Bronchial epithelial cell (primary cell): ENCODE results near the gene SSX5. TPM values are rescaled to one million over a fixed set of nuclear protein-coding genes. Genes with fewer than 3 reads are reported as not detected.
A peak's percentile ranks its signal among the peaks of the same experiment; 100 is the strongest.
"Not testable (repeated sequence)": the region's sequence is repeated elsewhere in the genome, so short reads cannot be mapped to it uniquely, and the experiment has no call there.

Source experiments
- DNase-seq: peaks from one replicate; pipeline ENCODE4 v3.0.0-alpha.2; 2010; ENCODE audit warnings: low read depth
- FAIRE-seq: peaks from 2 replicates; lab custom pipeline; 2011; peaks lifted over from hg19 to GRCh38; lab: Jason Lieb, UNC
- H3K27me3 ChIP-seq: 2 replicates; pipeline ENCODE4 v1.5.1; 2011; ENCODE audit warnings: low read length; ENCODE audit not compliant: control insufficient read depth, insufficient read depth
- H3K36me3 ChIP-seq: 2 replicates; pipeline ENCODE4 v1.5.1; 2011; ENCODE audit warnings: low read length; ENCODE audit not compliant: control insufficient read depth, insufficient read depth
- H3K4me3 ChIP-seq: 2 replicates; pipeline ENCODE4 v1.5.1; 2011; ENCODE audit warnings: mild to moderate bottlenecking, low read depth, low read length, control low read depth
- total RNA-seq: library from RNA; depleted of rRNA; stranded (reverse); fragments of >200 nt; gene quantifications from 2 replicates; pipeline ENCODE4 v1.2.1, GENCODE V29; 2014
- TF ChIP-seq, protein P1 (sequence below): IDR thresholded peaks from 2 replicates; pipeline ENCODE4 v1.5.1; 2011; ENCODE audit warnings: mild to moderate bottlenecking, moderate library complexity, low read length, control low read depth, inconsistent platforms; ENCODE audit not compliant: insufficient read depth, severe bottlenecking

The SSX5 gene
- total RNA-seq, 1 donor from 2014 or later, result not detected

- H3K36me3 ChIP-seq, result no peaks in the 10 kb centered on the region
- H3K27me3 ChIP-seq, result no peaks in the 10 kb centered on the region
- TF ChIP-seq, protein P1, sequence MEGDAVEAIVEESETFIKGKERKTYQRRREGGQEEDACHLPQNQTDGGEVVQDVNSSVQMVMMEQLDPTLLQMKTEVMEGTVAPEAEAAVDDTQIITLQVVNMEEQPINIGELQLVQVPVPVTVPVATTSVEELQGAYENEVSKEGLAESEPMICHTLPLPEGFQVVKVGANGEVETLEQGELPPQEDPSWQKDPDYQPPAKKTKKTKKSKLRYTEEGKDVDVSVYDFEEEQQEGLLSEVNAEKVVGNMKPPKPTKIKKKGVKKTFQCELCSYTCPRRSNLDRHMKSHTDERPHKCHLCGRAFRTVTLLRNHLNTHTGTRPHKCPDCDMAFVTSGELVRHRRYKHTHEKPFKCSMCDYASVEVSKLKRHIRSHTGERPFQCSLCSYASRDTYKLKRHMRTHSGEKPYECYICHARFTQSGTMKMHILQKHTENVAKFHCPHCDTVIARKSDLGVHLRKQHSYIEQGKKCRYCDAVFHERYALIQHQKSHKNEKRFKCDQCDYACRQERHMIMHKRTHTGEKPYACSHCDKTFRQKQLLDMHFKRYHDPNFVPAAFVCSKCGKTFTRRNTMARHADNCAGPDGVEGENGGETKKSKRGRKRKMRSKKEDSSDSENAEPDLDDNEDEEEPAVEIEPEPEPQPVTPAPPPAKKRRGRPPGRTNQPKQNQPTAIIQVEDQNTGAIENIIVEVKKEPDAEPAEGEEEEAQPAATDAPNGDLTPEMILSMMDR, result no peak
- DNase-seq (no peak), FAIRE-seq (no peak)
- H3K4me3 ChIP-seq, result no peak overlapping the region
Measured at GRCh38 chrX:48165241-48165640, 31.4 kb downstream of the SSX5 start.

DNA sequence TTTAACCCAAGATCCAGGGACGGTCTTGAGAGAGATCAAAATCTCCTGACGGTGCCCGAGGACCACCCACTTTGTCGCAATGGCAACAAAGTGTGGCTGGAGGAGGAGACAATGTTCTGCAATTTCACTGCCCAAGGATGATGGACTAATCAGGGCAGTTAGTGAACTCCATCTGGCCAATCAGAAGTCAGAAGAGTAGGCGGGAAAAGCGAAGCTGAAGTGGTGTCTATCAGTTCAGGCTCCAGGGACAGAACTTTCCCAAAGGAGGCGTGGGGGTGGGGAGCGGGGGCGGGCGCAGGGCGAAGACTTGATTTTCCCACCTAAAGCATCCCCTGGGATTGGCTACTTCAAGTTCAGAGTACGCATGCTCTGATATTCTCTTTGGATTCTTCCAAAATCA is 40.6 kb downstream of the SSX5 start:
- DNase-seq (no peak), FAIRE-seq (no peak)
- TF ChIP-seq, protein P1, result no peak
- Histone ChIP-seq H3K27me3 (no peaks in the 10 kb centered on the region), H3K4me3 (no peak overlapping the region), H3K36me3 (no peaks in the 10 kb centered on the region)

DNA sequence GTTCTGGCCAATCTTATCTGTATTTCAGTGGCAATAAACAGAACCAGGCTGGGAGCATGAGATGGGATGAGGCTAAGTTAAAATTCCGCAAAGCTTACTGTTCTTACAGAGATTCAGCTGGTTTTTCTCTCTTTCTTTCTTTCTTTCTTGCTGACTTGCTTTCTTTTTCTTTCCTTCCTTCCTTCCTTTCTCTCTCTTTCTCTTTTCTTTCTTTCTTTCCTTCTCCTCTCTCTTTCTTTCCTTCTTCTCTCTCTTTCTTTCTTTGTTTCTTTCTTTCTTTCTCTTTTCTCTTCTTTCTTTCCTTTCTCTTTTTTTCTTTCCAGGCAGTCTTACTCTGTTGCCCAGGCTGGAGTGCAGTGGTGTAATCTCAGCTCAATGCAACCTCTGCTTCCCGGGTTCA is 41.8 kb downstream of the SSX5 start:
- TF ChIP-seq, protein P1, result no peak
- FAIRE-seq, result no peak
- Histone ChIP-seq H3K4me3 (no peak overlapping the region), H3K36me3 (no peaks in the 10 kb centered on the region), H3K27me3 (no peaks in the 10 kb centered on the region)
- no peak for DNase-seq

DNA sequence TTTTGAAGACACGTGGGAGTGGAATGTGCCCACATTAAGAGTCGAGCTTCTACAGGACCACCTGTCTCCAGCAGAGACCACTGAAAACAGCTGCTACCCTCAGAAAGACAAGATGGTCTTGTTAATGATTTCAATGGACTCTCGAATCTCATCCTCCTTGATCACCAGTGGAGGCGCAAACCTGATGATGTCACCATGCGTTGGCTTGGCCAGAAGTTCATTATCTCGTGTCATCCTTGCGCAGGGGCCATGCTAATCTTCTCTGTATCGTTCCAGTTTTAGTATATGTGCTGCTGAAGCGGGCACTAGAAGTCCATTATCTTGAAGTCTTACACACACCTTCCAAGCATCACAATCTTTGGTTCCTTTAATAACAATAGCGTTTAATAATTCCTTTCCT is 42.8 kb downstream of the SSX5 start:
- DNase-seq (no peak), FAIRE-seq (no peak)
- no peak overlapping the region for H3K4me3 ChIP-seq
- H3K27me3 ChIP-seq, result no peaks in the 10 kb centered on the region
- TF ChIP-seq, protein P1, result no peak
- H3K36me3 ChIP-seq, result no peaks in the 10 kb centered on the region

GRCh38 chrX:48142697-48143096 is 53.9 kb downstream of the SSX5 start:
- not testable (repeated sequence) for H3K27me3 ChIP-seq, H3K4me3 ChIP-seq, H3K36me3 ChIP-seq, DNase-seq
- FAIRE-seq, result peak; percentile 36

GRCh38 chrX:48141810-48142508 is 54.6 kb downstream of the SSX5 start:
- FAIRE-seq, H3K4me3 ChIP-seq, H3K27me3 ChIP-seq, H3K36me3 ChIP-seq, DNase-seq: not testable (repeated sequence)

DNA sequence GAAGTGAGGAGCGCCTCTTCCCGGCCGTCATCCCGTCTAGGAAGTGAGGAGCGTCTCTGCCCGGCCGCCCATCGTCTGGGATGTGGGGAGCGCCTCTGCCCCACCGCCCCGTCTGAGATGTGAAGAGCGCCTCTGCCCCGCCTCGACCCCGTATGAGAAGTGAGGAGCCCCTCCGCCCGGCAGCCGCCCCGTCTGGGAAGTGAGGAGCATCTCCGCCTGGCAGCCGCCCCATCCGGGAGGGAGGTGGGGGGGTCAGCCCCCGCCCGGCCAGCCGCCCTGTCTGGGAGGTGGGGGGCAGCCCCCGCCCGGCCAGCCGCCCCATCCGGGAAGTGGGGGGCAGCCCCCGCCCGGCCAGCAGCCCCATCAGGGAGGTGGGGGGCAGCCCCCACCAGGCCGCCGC is 57.5 kb downstream of the SSX5 start:
- not testable (repeated sequence) for FAIRE-seq, H3K4me3 ChIP-seq, DNase-seq, H3K36me3 ChIP-seq, H3K27me3 ChIP-seq

Other genes with a start within 250 kb of the SSX5 start
- gene ZNF182, start 192.8 kb downstream of the SSX5 start, total RNA-seq, result 3.4 and 3.5 TPM in 2 replicates
- gene SPACA5, start 189.8 kb downstream of the SSX5 start, total RNA-seq, result not detected in 2 replicates
- gene ZNF630, start 125.2 kb downstream of the SSX5 start, total RNA-seq, result 1.8 and 2.0 TPM in 2 replicates
- not detected in 2 replicates for gene SPACA5B, start 66.2 kb downstream of the SSX5 start, total RNA-seq
- gene SSX1, start 58.6 kb upstream of the SSX5 start, total RNA-seq, result not detected in 2 replicates
- not detected in 2 replicates for gene SSX3, start 159.9 kb upstream of the SSX5 start, total RNA-seq
- gene SSX4, start 186.7 kb upstream of the SSX5 start, total RNA-seq, result not detected in 2 replicates
- gene SSX4B, start 215.2 kb upstream of the SSX5 start, total RNA-seq, result not detected in 2 replicates